ENCODE measurements around the gene SSBP1. TPM values are rescaled to one million over a fixed set of nuclear protein-coding genes. Genes with fewer than 3 reads are reported as not detected.

SSBP1 gene
- total and polyA plus RNA-seq, 2 of the 8 experiments (the other 6 are each of a cell fraction or from before 2014, with no cell fraction given) = 136 to 254 TPM

- H3K4me3 ChIP-seq (ENCODE audit: extremely low read depth in 1 of 4, insufficient read depth in 2 of 4, low read depth in 3 of 4, low read length in 4 of 4) = no peak overlapping the region
- no peak overlapping the region for H3K4ac ChIP-seq (replicated peaks; ENCODE audit: insufficient read length, low read depth, low read length)
- no peak overlapping the region for H2AK5ac ChIP-seq (ENCODE audit: low read depth, low read length)
- no peaks in the 10 kb centered on the region for H3K9me3 ChIP-seq (ENCODE audit: insufficient read depth in 2 of 2, low read depth in 1 of 2, low read length in 1 of 2)
- H3K27me3 ChIP-seq (replicated peaks in 1 of 4; ENCODE audit: control insufficient read depth in 3 of 4, extremely low read depth in 1 of 4, insufficient read depth in 3 of 4, low read length in 3 of 4) = no peaks in the 10 kb centered on the region
- no peaks in the 10 kb centered on the region for H4K20me1 ChIP-seq (replicated peaks in 1 of 2; ENCODE audit: control insufficient read depth in 1 of 2, insufficient read depth in 2 of 2, low read length in 2 of 2)
- H3K56ac ChIP-seq (replicated peaks; ENCODE audit: insufficient read length, low read depth, low read length) = no peak overlapping the region
- H4K8ac ChIP-seq (ENCODE audit: extremely low read depth, insufficient read depth, low read length) = no peak overlapping the region
- no peak overlapping the region for H3K9ac ChIP-seq (replicated peaks in 1 of 4; ENCODE audit: extremely low read depth in 1 of 4, low read depth in 3 of 4, low read length in 3 of 4)
- H2BK120ac ChIP-seq (replicated peaks; ENCODE audit: low read depth, low read length) = no peak overlapping the region
- H3K36me3 ChIP-seq (ENCODE audit: control insufficient read depth in 2 of 4, insufficient read depth in 4 of 4, low read length in 3 of 4) = no peaks in the 10 kb centered on the region
- ChIA-PET POLR2A (ENCODE audit: partially characterized antibody) (interaction anchor here (0.9 to 1.0 kb wide), 2 partner anchors 21 to 32 kb away, joined by 3 read pairs; no protein-coding TSS in a partner anchor), CTCF (ENCODE audit: partially characterized antibody) (interaction anchor here (1.5 to 3.7 kb wide), 4 partner anchors 28 to 59 kb away, joined by 3 to 15 read pairs (median 9); partner anchors contain the start of gene SSBP1)
- no peaks in the 10 kb centered on the region for H3K79me2 ChIP-seq (ENCODE audit: control insufficient read depth in 1 of 2, insufficient read depth in 2 of 2, low read length in 2 of 2)
- H4K5ac ChIP-seq (ENCODE audit: insufficient read length, low read depth, low read length) = no peak overlapping the region
- no peak overlapping the region for H2BK5ac ChIP-seq (ENCODE audit: low read depth, low read length)
- H3K27ac ChIP-seq (ENCODE audit: low read depth, low read length) = no peak overlapping the region
- no peak overlapping the region for H3K18ac ChIP-seq (ENCODE audit: extremely low read depth, low read length)
- H4K91ac ChIP-seq (replicated peaks; ENCODE audit: insufficient read length, low read length) = no peak overlapping the region
- H2BK12ac ChIP-seq (ENCODE audit: low read depth, low read length) = no peak overlapping the region
- H2BK20ac ChIP-seq (ENCODE audit: low read length) = 0 out of 2 replicates have a peak overlapping the region, but pooled peaks have one; percentile 35
- no peaks in the 10 kb centered on the region for H3K79me1 ChIP-seq (ENCODE audit: low read depth, low read length)
- peaks cover 0 to 8% (median 0%) of the 10 kb centered on the region in 4 experiments; a peak in 1 of 7 replicates for H3K4me1 ChIP-seq (replicated peaks in 1 of 4; ENCODE audit: control insufficient read depth in 3 of 4, insufficient read depth in 4 of 4, low read length in 3 of 4)
- H2BK15ac ChIP-seq (ENCODE audit: low read length) = no peak overlapping the region
- no peak for DNase-seq (ENCODE audit: low read depth in 1 of 2, low spot score in 2 of 2)
- FAIRE-seq = no peak
- H3K4me2 ChIP-seq (ENCODE audit: insufficient read depth in 1 of 2, low read depth in 2 of 2, low read length in 2 of 2) = no peak overlapping the region; a peak in 1 of 4 replicates
- no peaks in the 10 kb centered on the region; the same call in 1 of the 2 replicates for H3K23me2 ChIP-seq (ENCODE audit: low read depth, low read length)
- H3K14ac ChIP-seq (ENCODE audit: insufficient read length) = no peak overlapping the region
- WGBS, 2 experiments (ENCODE audit: extremely low coverage in 1 of 2, insufficient coverage in 1 of 2, insufficient read length in 1 of 2, insufficient replicate concordance in 2 of 2, low coverage in 1 of 2, low lambda C conversion rate in 2 of 2, missing lambda C conversion rate in 1 of 2) = 56% methylated on average over 1 of the region's 1 CpG; no CpG with 5 or more reads in 1 of the 2 experiments
- H3K23ac ChIP-seq (ENCODE audit: insufficient read length) = no peak overlapping the region
- H2AFZ ChIP-seq (ENCODE audit: low read length) = no peak overlapping the region
- TF ChIP-seq, protein P1, sequence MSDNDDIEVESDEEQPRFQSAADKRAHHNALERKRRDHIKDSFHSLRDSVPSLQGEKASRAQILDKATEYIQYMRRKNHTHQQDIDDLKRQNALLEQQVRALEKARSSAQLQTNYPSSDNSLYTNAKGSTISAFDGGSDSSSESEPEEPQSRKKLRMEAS (IDR thresholded peaks at IDR 0.05) = no peak
- no peak for TF ChIP-seq RFX5 (IDR thresholded peaks at IDR 0.05; ENCODE audit: borderline replicate concordance, low read depth, low read length)
- no peak for TF ChIP-seq RBBP5 (IDR thresholded peaks at IDR 0.05; ENCODE audit: borderline replicate concordance, low read depth, low read length)
- no peak for TF ChIP-seq SP1 (IDR thresholded peaks at IDR 0.05; ENCODE audit: low read depth, low read length)
- no peak for TF ChIP-seq SRF (IDR thresholded peaks at IDR 0.05; ENCODE audit: low read depth, low read length)
- TF ChIP-seq SIX5 (IDR thresholded peaks at IDR 0.05; ENCODE audit: low read depth, low read length) = no peak
- no peak for TF ChIP-seq RNF2 (IDR thresholded peaks at IDR 0.05; ENCODE audit: borderline replicate concordance, low read depth, low read length, missing control alignments, poor library complexity, severe bottlenecking)
- TF ChIP-seq MAFK (IDR thresholded peaks at IDR 0.05; ENCODE audit: low read depth, low read length) = no peak
- TF ChIP-seq E2F6 (IDR thresholded peaks at IDR 0.05) = no peak
- TF ChIP-seq CREB1 (IDR thresholded peaks at IDR 0.05) = no peak
- TF ChIP-seq BACH1 (IDR thresholded peaks at IDR 0.05; ENCODE audit: low read length) = no peak
- no peak for TF ChIP-seq SP2 (IDR thresholded peaks at IDR 0.05; ENCODE audit: low read length)
Measured at GRCh38 chr7:141710301-141710700, 27.9 kb upstream of the SSBP1 start.
